ENCODE results near the gene TRIM50. TPM values are rescaled to one million over a fixed set of nuclear protein-coding genes. Genes with fewer than 3 reads are reported as not detected.
"Not testable (repeated sequence)": the region's sequence is repeated elsewhere in the genome, so short reads cannot be mapped to it uniquely, and the experiment has no call there.

TRIM50 gene
- not detected for total RNA-seq

- H3K4me3 Mint-ChIP-seq; intact Hi-C loops (cut with micrococcal nuclease); H3K27me3 Mint-ChIP-seq; DNase-seq; ATAC-seq; CTCF ChIA-PET; H3K9me3 Mint-ChIP-seq; H3K4me1 Mint-ChIP-seq (ENCODE audit: low read depth); H3K36me3 Mint-ChIP-seq (ENCODE audit: low read depth); POLR2A ChIA-PET; H3K27ac Mint-ChIP-seq: not testable (repeated sequence)
Measured at GRCh38 chr7:73327922-73328321, at the start of gene TRIM50, which contains the start of gene FKBP6. TRIM50 (minus strand) TSS chr7:73328082; CDS start chr7:73324787, 3,295 bp downstream. FKBP6 (plus strand) TSS chr7:73328161; CDS start chr7:73328429, 268 bp downstream.

DNA sequence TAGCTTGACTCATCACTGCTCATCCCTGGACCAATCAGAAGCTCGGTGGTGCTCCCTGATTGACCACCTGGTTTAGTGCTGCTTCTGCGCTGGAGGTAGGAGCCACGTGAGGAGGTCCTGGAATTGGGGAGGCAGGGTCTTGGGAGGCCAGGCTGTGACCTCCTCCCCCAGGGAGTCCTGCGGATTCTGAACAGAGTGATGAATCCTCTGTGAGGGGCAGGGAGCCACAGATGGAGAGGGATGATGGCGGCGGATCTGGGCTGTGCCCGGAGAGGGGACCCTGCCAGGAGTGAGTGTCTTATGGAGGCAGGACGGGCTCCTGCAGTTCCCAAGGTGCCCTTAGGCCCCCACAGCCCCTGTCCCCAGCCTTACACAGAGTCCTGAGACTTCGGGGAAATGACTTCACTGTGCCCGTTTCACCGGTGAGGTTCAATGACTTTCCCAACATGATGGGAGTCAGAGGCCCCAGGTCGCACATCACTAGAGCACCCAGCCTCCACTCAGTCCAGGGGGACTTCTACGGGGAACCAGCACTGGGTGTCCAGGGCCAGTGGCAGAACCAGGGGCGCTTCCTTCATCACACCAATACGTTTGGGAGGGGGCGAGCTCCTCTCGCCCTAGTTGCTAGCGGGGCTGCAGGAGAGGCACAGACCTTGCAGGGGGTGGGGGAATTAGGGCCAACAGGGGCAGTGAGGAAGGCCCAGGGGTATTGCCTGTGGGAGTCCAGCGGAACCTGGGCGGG is 49.0 kb upstream of the TRIM50 start:
- H3K36me3 Mint-ChIP-seq (ENCODE audit: low read depth), result no peaks in the 10 kb centered on the region
- no peak for TF ChIP-seq CTCF (IDR thresholded peaks at IDR 0.05)
- no peaks in the 10 kb centered on the region for H3K4me1 Mint-ChIP-seq (ENCODE audit: low read depth)
- peaks cover 22% of the 10 kb centered on the region for H3K27me3 Mint-ChIP-seq
- no peak for DNase-seq
- intact Hi-C loops (cut with micrococcal nuclease), result no loop called here
- no peak for ATAC-seq
- H3K27ac Mint-ChIP-seq, result no peak overlapping the region
- H3K4me3 Mint-ChIP-seq, result no peak overlapping the region
- ChIA-PET CTCF (no interaction called here), POLR2A (no interaction called here)
- H3K9me3 Mint-ChIP-seq, result no peaks in the 10 kb centered on the region

DNA sequence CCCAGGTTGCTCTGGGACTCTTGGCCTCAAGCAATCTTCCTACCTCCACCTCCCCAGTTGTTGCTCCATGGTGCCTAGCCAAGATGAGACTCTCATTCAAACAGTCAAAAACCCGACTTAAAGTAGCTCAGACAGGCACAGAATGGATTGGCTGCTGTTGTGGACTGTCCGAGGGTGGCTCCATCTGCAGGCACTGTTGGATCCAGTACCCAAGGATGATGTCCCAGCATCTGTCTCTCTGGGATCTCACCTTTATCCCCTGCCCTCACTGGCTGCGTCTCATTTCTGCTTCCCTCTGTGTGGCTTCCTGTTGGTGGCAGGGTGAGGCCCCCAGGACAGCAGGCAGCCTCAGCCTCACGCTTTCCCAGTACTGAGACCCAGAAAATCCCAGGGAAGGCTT is 48.4 kb upstream of the TRIM50 start:
- H3K9me3 Mint-ChIP-seq; POLR2A ChIA-PET; DNase-seq; H3K4me1 Mint-ChIP-seq (ENCODE audit: low read depth); CTCF ChIA-PET; H3K27ac Mint-ChIP-seq; ATAC-seq; intact Hi-C loops (cut with micrococcal nuclease); H3K36me3 Mint-ChIP-seq (ENCODE audit: low read depth); H3K4me3 Mint-ChIP-seq: not testable (repeated sequence)
- H3K27me3 Mint-ChIP-seq, result peaks cover 22% of the 10 kb centered on the region

DNA sequence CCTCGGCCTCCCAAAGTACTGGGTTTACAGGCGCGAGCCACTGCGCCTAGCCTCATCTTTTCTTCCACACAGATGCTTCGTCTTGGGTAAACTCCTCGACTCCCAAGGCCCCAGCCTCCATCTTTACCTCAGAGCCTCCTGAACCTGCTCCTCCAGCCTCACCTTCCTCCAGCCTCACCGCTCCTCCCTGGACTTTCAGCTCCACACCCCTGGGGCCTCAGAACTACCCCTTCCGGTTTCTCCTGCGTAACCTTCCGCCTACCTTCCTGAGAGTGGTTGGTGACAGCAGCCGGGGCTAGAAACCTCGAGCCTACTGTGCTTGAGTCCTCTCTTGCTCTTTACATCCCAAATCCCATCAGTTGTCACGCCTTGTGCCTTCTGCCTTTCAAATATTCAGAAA is 45.9 kb upstream of the TRIM50 start:
- TF ChIP-seq CTCF (IDR thresholded peaks at IDR 0.05), result no peak
- no peak overlapping the region for H3K27ac Mint-ChIP-seq
- H3K36me3 Mint-ChIP-seq (ENCODE audit: low read depth), result no peaks in the 10 kb centered on the region
- H3K4me3 Mint-ChIP-seq, result no peak overlapping the region
- DNase-seq (no peak), ATAC-seq (no peak)
- no peaks in the 10 kb centered on the region for H3K9me3 Mint-ChIP-seq
- H3K27me3 Mint-ChIP-seq, result peaks cover 22% of the 10 kb centered on the region
- intact Hi-C loops (cut with micrococcal nuclease), result no loop called here
- CTCF ChIA-PET, result no interaction called here
- H3K4me1 Mint-ChIP-seq (ENCODE audit: low read depth), result no peaks in the 10 kb centered on the region
- POLR2A ChIA-PET, result no interaction called here

DNA sequence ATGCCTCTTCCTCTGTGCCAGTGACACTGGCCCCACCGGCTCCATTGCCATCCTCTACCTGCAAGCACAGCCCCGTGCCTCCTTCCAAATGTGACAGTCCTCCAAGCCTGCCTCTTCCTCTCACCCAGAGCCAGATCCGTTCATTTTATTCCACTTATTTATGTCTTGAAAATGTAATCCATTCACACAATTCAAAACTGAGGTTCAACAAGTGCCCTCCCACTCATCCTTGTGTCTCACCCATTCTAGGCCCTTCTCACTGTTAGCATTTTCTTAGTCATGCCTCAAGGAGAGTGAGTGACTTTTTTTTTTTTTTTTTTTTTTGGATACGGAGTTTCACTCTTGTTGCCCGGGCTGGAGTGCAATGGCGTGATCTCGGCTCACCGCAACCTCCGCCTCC is 41.7 kb upstream of the TRIM50 start:
- no peak for TF ChIP-seq CTCF (IDR thresholded peaks at IDR 0.05)
- no peak overlapping the region for H3K27ac Mint-ChIP-seq
- H3K27me3 Mint-ChIP-seq, result no peaks in the 10 kb centered on the region
- peaks cover 4% of the 10 kb centered on the region for H3K4me1 Mint-ChIP-seq (ENCODE audit: low read depth)
- no peaks in the 10 kb centered on the region for H3K36me3 Mint-ChIP-seq (ENCODE audit: low read depth)
- H3K9me3 Mint-ChIP-seq, result no peaks in the 10 kb centered on the region
- ATAC-seq (no peak), DNase-seq (no peak)
- ChIA-PET CTCF (no interaction called here), POLR2A (no interaction called here)
- intact Hi-C loops (cut with micrococcal nuclease), result no loop called here
- no peak overlapping the region for H3K4me3 Mint-ChIP-seq

DNA sequence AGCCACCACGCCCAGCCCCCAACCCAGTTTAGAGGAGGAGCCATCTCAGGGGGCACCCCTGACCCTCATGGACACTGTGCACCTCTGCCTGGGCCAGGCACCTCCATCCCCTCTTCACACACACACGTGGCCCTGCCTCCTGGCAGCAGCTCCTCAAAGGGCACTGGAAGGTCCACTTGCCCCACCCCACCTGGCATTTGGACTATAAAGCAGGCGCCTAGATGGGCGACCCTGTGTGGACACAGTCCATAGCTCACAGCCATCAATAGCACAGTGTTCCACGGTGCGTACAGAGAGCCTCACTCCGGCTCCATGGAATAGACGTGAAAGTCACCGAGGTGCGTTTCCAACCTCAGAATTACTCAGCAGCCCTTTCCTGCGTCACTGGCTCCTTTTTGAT is 41.1 kb upstream of the TRIM50 start:
- TF ChIP-seq CTCF (IDR thresholded peaks at IDR 0.05), result no peak
- POLR2A ChIA-PET, result no interaction called here
- no peak for ATAC-seq
- H3K4me1 Mint-ChIP-seq (ENCODE audit: low read depth), result peaks cover 4% of the 10 kb centered on the region
- no peaks in the 10 kb centered on the region for H3K36me3 Mint-ChIP-seq (ENCODE audit: low read depth)
- no peak overlapping the region for H3K27ac Mint-ChIP-seq
- H3K4me3 Mint-ChIP-seq, result no peak overlapping the region
- no peaks in the 10 kb centered on the region for H3K9me3 Mint-ChIP-seq
- no peak for DNase-seq
- intact Hi-C loops (cut with micrococcal nuclease), result no loop called here
- no peaks in the 10 kb centered on the region for H3K27me3 Mint-ChIP-seq
- CTCF ChIA-PET, result no interaction called here

Data from activated CD8-positive, alpha-beta T cell treated with anti-CD3 and anti-CD28 coated beads for 36 hours (primary cell).